ENCODE measurements around the gene ZNF414. TPM values are rescaled to one million over a fixed set of nuclear protein-coding genes. Genes with fewer than 3 reads are reported as not detected.

Gene ZNF414
- total and polyA plus RNA-seq, 9 of the 15 experiments (the other 6 are each of a cell fraction or from before 2014, with no cell fraction given) = 0.03 to 27.2 (median 2.2) TPM; not detected in 2

DNA sequence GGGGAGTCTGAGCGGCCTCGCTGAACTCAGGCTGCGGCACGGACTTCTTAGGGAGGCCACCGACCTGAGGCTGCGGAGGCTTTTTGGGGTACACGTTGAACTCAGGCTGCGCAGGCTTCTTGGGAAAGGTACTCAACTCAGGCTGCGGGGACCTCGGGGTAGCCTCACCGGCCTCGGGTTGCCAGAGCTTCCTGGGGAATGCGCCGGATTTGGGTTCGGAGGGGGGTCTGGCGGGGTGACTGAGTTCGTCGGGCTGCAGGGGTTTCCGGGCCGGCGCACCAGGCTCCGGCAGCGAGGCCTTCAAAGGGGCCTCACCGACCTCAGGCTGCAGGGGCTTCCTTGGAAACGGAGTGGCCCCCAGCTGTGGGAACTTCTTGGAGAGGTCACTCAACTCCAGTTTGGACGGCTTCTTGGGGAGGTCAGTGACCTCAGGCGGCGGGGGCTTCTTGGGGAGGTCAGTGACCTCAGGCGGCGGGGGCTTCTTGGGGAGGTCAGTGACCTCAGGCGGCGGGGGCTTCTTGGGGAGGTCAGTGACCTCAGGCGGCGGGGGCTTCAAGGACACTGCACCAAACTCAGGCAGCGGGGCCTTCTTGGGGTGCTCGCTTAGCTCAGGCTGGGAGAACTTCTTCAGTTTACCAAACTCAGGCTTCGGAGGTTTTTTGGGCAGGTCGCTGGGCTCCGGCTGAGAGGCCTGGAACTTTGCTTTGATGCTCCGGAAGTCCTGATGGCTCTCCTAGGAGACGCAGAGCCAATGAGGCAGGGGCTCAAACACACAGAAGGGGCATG is 14.7 kb downstream of the ZNF414 start:
- Histone ChIP-seq H3K27ac (ENCODE audit: extremely low read depth, low read depth, low read length) (no peak overlapping the region), H3K36me3 (ENCODE audit: control insufficient read depth, insufficient read depth, low read length) (no peaks in the 10 kb centered on the region), H3K4me1 (replicated peaks in 1 of 2; ENCODE audit: control insufficient read depth in 2 of 2, insufficient read depth in 2 of 2, low read length in 2 of 2) (peaks cover 6 to 34% of the 10 kb centered on the region in 2 experiments; a peak in 4 of 5 replicates), H3K27me3 (ENCODE audit: control insufficient read depth in 2 of 2, insufficient read depth in 2 of 2, low read length in 2 of 2) (peaks cover 2 to 19% of the 10 kb centered on the region in 2 experiments; a peak in 4 of 5 replicates), H3K9me3 (replicated peaks; ENCODE audit: control insufficient read depth, insufficient read depth, low read depth, low read length) (no peaks in the 10 kb centered on the region), H3K79me2 (ENCODE audit: control insufficient read depth, insufficient read depth, low read length) (no peaks in the 10 kb centered on the region), H3K4me2 (ENCODE audit: insufficient read depth, low read length) (no peak overlapping the region), H3K9ac (ENCODE audit: insufficient read depth in 1 of 2, low read depth in 2 of 2, low read length in 2 of 2) (peak overlapping the region in 1 of 2 experiments; percentile 9; a peak in 1 of 4 replicates), H3K9me1 (ENCODE audit: control insufficient read depth, insufficient read depth, low read length) (no peaks in the 10 kb centered on the region), H3K4me3 (no peak overlapping the region), H2AFZ (ENCODE audit: low read depth, low read length) (no peak overlapping the region), H4K20me1 (replicated peaks; ENCODE audit: control insufficient read depth, insufficient read depth, low read length) (no peaks in the 10 kb centered on the region)
- FAIRE-seq (no peak), DNase-seq (ENCODE audit: extremely low read depth in 1 of 4, low spot score in 3 of 4) (no peak), ATAC-seq (no peak)
- POLR2A ChIA-PET = interaction anchor here (0.9 to 1.9 kb wide), 2 partner anchors 14 to 41 kb away, joined by 3 to 7 read pairs; partner anchors contain the start of gene ZNF414
- in situ Hi-C loops (cut with MboI) (no loop called here), intact Hi-C loops (cut with micrococcal nuclease) (no loop called here)
- BruUV-seq (replicated peaks) = no TSS peak
- TF ChIP-seq CBX8 (IDR thresholded peaks at IDR 0.05; ENCODE audit: borderline replicate concordance, extremely low read depth, low read depth, low read length, poor library complexity, severe bottlenecking) = no peak
- TF ChIP-seq ZNF717 (CRISPR knock-in tag; IDR thresholded peaks at IDR 0.05) = no peak
- no peak for TF ChIP-seq MTA1 (IDR thresholded peaks at IDR 0.05; ENCODE audit: borderline replicate concordance)
- TF ChIP-seq FOXK2 (conservative IDR thresholded peaks at IDR 0.05 in 1 of 2, IDR thresholded peaks at IDR 0.05 in 1 of 2; ENCODE audit: low read depth in 2 of 2) = no peak
- TF ChIP-seq, protein P1, sequence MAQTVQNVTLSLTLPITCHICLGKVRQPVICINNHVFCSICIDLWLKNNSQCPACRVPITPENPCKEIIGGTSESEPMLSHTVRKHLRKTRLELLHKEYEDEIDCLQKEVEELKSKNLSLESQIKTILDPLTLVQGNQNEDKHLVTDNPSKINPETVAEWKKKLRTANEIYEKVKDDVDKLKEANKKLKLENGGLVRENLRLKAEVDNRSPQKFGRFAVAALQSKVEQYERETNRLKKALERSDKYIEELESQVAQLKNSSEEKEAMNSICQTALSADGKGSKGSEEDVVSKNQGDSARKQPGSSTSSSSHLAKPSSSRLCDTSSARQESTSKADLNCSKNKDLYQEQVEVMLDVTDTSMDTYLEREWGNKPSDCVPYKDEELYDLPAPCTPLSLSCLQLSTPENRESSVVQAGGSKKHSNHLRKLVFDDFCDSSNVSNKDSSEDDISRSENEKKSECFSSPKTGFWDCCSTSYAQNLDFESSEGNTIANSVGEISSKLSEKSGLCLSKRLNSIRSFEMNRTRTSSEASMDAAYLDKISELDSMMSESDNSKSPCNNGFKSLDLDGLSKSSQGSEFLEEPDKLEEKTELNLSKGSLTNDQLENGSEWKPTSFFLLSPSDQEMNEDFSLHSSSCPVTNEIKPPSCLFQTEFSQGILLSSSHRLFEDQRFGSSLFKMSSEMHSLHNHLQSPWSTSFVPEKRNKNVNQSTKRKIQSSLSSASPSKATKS (CRISPR knock-in tag; IDR thresholded peaks at IDR 0.05) = no peak
- no peak for TF ChIP-seq ZNF143 (CRISPR knock-in tag; IDR thresholded peaks at IDR 0.05)
- TF ChIP-seq ZNF76 (CRISPR knock-in tag; IDR thresholded peaks at IDR 0.05; ENCODE audit: borderline replicate concordance) = no peak
- no peak for TF ChIP-seq ZNF444 (CRISPR knock-in tag; IDR thresholded peaks at IDR 0.05)
- CTCF ChIA-PET (ENCODE audit: low intra/inter-chr PET ratio) = no interaction called here
- 47% methylated on average over 24 of the region's 41 CpGs for WGBS (ENCODE audit: insufficient coverage, low coverage, missing lambda C conversion rate)

Measured in K562 (cell line).